Activated naive CD8-positive, alpha-beta T cell treated with anti-CD3 and anti-CD28 coated beads, Interleukin-2, amount 50 U/mL, for 24 hours (primary cell): ENCODE measurements around the gene PHLDB2.

Experiments
- ATAC-seq: fragments of 150-1000 bp; cut with Tn5 transposase; one replicate; pipeline ENCODE4 v1.10.0; 2021
- DNase-seq: peaks from one replicate; pipeline ENCODE4 v3.0.0; 2021
- H3K27ac Mint-ChIP-seq: one replicate; pipeline ENCODE4 v1.8.0; 2021; ENCODE audit warnings: mild to moderate bottlenecking, mixed read lengths
- H3K27me3 Mint-ChIP-seq: one replicate; pipeline ENCODE4 v1.8.0; 2021; ENCODE audit warnings: mixed read lengths
- H3K36me3 Mint-ChIP-seq: one replicate; pipeline ENCODE4 v1.8.0; 2021; ENCODE audit warnings: low read depth, mixed read lengths
- H3K4me1 Mint-ChIP-seq: one replicate; pipeline ENCODE4 v1.8.0; 2021; ENCODE audit warnings: mixed read lengths
- H3K4me3 Mint-ChIP-seq: one replicate; pipeline ENCODE4 v1.8.0; 2021; ENCODE audit warnings: mild to moderate bottlenecking, moderate library complexity, mixed read lengths
- H3K9me3 Mint-ChIP-seq: one replicate; pipeline ENCODE4 v1.8.0; 2021; ENCODE audit warnings: mixed read lengths

PHLDB2 gene

DNA sequence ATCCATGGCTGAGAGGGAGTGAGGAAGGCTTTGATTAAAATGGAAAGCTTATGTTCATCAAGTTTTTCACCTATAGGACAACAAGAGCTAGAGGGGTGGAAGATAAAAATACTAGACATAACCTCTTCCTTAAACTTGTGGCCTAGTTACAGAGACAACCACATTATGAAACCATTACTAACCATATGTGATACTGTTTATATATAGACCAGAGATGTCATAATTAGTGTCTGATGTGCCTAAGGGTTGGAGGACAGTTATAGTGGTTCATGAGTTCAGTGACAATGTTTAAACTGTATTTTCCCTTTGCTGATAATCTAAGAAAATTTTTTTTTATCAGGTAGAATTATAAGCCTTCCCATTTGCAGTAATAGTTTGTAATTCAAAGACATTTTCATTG lies 23.7 kb downstream of the PHLDB2 start:
- Mint-ChIP-seq H3K36me3 (peaks cover 2% of the 10 kb centered on the region), H3K27me3 (no peaks in the 10 kb centered on the region), H3K4me1 (no peaks in the 10 kb centered on the region), H3K4me3 (no peak overlapping the region), H3K27ac (no peak overlapping the region), H3K9me3 (no peaks in the 10 kb centered on the region)
- DNase-seq (no peak), ATAC-seq (no peak)

DNA sequence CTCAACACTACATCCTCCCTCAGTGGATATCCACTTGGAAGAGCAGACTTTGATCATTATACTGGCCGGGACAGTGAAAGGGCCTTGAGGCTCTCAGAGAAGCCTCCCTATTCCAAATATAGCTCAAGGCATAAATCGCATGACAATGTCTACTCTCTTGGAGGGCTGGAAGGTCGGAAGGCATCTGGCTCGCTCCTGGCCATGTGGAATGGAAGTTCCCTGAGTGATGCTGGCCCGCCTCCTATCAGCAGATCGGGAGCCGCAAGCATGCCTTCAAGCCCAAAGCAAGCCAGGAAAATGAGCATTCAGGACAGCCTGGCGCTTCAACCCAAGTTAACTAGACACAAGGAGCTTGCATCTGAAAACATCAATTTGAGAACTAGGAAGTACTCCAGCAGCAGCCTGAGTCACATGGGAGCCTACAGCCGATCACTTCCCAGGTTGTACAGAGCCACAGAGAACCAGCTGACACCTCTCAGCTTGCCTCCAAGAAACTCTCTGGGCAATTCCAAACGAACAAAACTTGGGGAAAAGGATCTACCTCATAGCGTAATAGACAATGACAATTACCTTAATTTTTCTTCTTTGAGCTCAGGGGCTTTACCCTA lies 25.4 kb downstream of the PHLDB2 start:
- Mint-ChIP-seq H3K36me3 (peaks cover 2% of the 10 kb centered on the region), H3K4me3 (no peak overlapping the region), H3K9me3 (no peaks in the 10 kb centered on the region), H3K4me1 (no peaks in the 10 kb centered on the region), H3K27me3 (no peaks in the 10 kb centered on the region), H3K27ac (no peak overlapping the region)
- DNase-seq (no peak), ATAC-seq (no peak)

DNA sequence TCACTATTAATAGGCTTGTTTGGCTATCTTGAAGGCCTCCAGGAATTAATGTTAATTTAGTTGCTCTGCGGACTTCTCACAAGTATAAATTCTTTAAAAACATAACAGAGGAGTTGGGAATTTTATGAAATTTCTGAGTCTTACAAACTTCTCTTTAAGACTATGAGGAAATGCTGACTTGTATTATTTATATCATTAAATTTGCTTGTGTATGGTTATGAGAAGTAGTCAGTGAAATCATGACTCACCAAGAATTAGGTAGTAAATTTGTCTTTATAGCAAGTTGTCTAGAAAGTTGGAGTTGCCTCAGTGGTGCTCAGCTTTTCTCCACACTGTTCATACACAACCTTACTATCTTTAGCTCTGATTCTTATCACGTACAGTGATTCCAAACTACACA lies 26.5 kb downstream of the PHLDB2 start:
- Mint-ChIP-seq H3K36me3 (peaks cover 4% of the 10 kb centered on the region), H3K27ac (no peak overlapping the region), H3K27me3 (no peaks in the 10 kb centered on the region), H3K4me3 (no peak overlapping the region), H3K9me3 (no peaks in the 10 kb centered on the region), H3K4me1 (no peaks in the 10 kb centered on the region)
- ATAC-seq, result no peak
- DNase-seq, result no peak

DNA sequence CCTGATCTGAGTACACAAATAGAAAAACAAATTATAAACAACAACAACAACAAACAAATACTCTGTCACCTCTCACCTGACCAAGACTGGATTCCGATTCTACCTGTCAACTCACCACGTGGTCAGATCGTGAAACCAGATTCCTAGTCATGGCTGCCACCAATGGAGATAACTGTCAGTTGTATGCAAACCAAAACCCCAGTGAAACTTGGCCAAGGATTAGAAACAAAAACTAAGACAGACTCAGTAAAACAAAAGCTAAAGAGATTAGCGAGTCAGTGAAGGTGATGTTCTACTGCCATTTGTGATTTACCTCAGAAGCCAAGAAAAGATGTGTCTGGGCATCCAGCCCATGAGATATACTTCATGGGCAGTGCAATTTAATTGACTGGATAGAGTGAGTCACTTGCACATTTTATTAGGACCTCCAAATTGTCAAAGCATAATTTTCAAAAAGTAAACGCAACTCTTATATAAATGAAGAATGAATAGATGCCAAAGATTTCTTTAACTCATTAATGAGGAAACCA lies 31.1 kb downstream of the PHLDB2 start:
- H3K4me1 Mint-ChIP-seq, result no peaks in the 10 kb centered on the region
- H3K27ac Mint-ChIP-seq, result no peak overlapping the region
- H3K36me3 Mint-ChIP-seq, result peaks cover 2% of the 10 kb centered on the region
- DNase-seq (no peak), ATAC-seq (no peak)
- H3K9me3 Mint-ChIP-seq, result no peaks in the 10 kb centered on the region
- H3K4me3 Mint-ChIP-seq, result no peak overlapping the region
- no peaks in the 10 kb centered on the region for H3K27me3 Mint-ChIP-seq

DNA sequence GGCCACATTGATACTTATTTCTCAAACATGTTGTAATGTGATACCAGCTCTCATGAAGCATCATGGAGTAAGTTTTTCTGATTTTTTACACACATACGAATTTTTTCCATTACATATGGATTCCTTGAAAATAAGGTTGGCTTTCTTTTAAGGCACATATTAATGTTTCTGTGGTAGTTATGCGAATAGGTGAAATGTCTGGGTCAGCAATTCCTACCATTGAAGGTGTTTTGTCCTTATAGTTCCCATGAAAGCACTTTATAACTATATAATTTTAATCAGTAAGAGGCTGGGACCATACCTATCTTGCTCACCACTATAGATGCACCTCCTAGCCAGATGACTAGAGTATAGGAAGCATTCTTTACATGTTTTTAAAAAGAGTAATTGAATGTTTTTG lies 33.0 kb downstream of the PHLDB2 start:
- Mint-ChIP-seq H3K9me3 (no peaks in the 10 kb centered on the region), H3K36me3 (peaks cover 2% of the 10 kb centered on the region), H3K4me1 (no peaks in the 10 kb centered on the region), H3K4me3 (no peak overlapping the region), H3K27ac (no peak overlapping the region), H3K27me3 (no peaks in the 10 kb centered on the region)
- ATAC-seq (no peak), DNase-seq (no peak)

DNA sequence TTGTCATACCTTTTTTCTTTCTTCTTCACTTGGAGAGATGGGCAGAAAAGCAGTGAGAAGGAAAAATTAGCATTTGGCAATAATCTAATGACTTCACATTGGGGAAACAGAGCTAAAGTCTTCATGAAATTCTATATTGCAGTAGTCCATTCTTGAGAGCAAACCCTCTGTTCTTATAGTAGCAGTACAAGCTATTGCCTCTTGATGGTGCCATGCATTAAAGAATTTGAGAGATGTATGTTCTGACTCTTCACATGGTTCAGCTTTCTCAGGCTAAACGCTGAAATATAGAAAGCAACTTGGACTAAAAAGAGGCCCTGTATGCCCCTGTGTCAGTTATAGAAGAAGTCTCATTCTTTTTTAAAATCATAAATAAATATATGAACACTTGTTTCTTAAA lies 36.0 kb downstream of the PHLDB2 start:
- Mint-ChIP-seq H3K27me3 (no peaks in the 10 kb centered on the region), H3K4me1 (no peaks in the 10 kb centered on the region), H3K27ac (no peak overlapping the region), H3K9me3 (no peaks in the 10 kb centered on the region), H3K4me3 (no peak overlapping the region), H3K36me3 (no peaks in the 10 kb centered on the region)
- DNase-seq, result no peak
- ATAC-seq, result no peak

DNA sequence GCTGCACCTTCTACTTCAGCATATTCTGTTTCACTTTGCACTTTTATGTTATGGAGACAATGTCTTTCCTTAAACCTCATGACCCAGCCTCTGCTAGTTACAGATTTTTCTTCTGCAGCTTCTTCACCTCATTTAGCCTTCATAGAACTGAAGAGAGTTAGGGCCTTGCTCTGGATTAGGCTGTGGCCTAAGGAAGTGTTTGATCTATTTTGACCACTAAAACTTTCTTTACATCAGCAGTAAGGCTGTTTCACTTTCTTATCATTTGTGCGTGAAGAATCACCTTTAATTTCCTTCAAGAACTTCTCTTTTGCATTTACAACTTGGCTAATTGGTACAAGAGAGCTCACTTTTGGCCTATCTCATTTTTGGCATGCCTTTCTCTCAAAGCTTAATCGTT lies 40.9 kb downstream of the PHLDB2 start:
- ATAC-seq (no peak), DNase-seq (no peak)
- peaks cover 4% of the 10 kb centered on the region for H3K4me1 Mint-ChIP-seq
- peaks cover 3% of the 10 kb centered on the region for H3K27me3 Mint-ChIP-seq
- no peaks in the 10 kb centered on the region for H3K9me3 Mint-ChIP-seq
- H3K27ac Mint-ChIP-seq, result no peak overlapping the region
- no peak overlapping the region for H3K4me3 Mint-ChIP-seq
- no peaks in the 10 kb centered on the region for H3K36me3 Mint-ChIP-seq

DNA sequence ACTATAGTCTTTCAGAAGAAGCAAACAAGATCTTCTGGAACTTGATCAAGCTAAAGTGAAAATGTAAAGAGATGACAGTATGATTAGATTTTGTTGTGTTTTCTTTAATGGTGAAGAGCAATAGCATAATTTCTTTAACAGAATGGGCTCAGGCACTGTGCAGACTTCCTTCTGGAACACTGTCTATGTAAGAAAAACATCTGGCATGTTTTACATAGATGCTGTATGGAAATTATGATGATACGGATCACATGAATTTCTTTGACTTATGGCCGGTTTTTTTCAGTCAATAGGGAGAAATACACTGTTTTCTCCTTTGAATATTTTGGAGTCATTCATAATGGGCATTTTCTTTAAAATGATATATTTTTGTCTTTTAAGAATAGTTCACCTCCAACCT lies 42.6 kb downstream of the PHLDB2 start:
- no peak for DNase-seq
- no peak for ATAC-seq
- peaks cover 4% of the 10 kb centered on the region for H3K4me1 Mint-ChIP-seq
- peaks cover 3% of the 10 kb centered on the region for H3K27me3 Mint-ChIP-seq
- H3K36me3 Mint-ChIP-seq, result no peaks in the 10 kb centered on the region
- H3K4me3 Mint-ChIP-seq, result no peak overlapping the region
- no peak overlapping the region for H3K27ac Mint-ChIP-seq
- no peaks in the 10 kb centered on the region for H3K9me3 Mint-ChIP-seq

DNA sequence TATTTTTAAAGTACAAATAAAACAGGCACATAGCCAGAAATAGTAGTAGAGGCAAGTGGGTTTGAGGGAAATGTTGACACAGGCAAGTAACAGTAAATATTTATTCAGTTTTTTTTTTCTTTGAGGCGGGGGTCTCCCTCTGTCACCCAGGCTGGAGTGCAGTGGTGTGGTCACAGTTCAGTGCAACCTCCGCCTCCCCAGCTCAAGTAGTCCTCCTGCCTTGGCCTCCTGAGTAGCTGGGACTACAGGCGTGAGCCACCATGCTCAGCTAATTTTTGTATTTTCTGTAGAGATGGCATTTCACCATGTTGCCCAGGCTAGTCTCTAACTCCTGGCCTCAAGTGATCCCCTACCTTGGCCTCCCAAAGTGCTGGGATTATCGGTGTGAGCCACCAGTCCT lies 43.5 kb downstream of the PHLDB2 start:
- Mint-ChIP-seq H3K4me3 (no peak overlapping the region), H3K27ac (no peak overlapping the region), H3K9me3 (no peaks in the 10 kb centered on the region), H3K4me1 (peaks cover 4% of the 10 kb centered on the region), H3K27me3 (peaks cover 3% of the 10 kb centered on the region), H3K36me3 (no peaks in the 10 kb centered on the region)
- DNase-seq (no peak), ATAC-seq (no peak)

DNA sequence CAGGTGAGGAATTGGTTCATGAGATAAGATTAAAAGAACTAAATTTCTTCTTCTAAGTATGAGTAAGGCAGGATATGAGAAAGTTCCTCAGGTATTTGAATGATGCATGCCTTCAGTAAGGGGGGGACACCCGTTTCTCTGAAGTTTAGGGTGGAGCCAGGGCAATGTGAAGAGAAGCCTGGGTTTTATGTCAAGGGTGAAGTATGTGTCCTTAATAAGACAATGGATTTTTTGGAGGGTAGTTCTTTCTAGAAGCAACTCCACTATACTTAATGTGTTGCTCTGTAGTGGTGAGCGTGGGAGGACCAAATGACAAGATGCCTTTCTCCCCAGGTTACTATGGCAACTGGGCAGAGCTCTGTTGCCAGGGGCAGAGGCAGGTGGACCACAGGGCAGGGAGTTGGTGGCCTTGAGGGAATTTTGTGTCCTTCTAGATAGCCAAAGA lies 44.0 kb downstream of the PHLDB2 start:
- Mint-ChIP-seq H3K4me3 (no peak overlapping the region), H3K36me3 (no peaks in the 10 kb centered on the region), H3K27ac (no peak overlapping the region), H3K9me3 (no peaks in the 10 kb centered on the region), H3K27me3 (peaks cover 3% of the 10 kb centered on the region), H3K4me1 (peaks cover 4% of the 10 kb centered on the region)
- DNase-seq, result no peak
- ATAC-seq, result no peak

DNA sequence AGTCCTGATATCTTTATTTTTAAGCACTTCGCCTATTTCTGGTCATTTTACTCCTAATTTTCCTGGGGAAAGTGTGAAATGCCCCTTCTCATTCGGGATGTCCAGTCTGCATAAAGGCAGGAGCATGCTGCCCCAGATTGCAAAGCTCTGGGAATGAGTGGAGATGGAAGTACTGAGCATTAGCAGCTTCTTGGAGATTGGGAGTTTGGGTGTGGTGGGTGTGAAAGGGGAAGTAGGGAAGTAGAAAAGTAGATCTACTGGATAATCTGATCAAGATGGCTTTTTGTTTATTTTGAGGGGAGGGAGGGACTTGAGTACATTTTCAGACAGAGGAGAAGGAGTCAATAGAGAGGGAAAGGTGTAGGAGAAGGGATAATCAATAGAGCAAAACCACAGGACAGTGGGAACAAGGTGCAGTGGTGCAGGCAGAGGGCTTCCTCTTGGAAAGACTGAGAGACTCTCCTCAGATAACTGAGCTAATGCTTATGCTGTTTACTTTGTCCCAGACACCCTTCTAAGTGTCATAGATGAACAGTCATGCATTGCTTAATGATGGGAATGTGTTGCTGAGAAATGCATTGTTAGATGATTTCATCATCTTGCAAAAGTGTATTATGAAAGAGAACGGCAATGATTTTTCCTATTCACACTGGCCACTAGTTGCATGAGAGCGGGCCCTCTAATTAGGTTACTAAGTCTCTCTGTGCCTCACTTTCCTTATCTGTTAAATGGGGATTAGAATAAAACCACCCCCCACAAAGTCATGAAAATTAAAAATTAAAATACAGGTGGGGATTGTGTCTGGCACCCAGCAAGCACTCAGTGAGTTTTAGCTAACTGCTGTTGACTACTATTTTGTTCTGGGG lies 45.5 kb downstream of the PHLDB2 start:
- DNase-seq, result no peak
- no peak for ATAC-seq
- H3K36me3 Mint-ChIP-seq, result no peaks in the 10 kb centered on the region
- H3K27me3 Mint-ChIP-seq, result peaks cover 3% of the 10 kb centered on the region
- H3K4me1 Mint-ChIP-seq, result peaks cover 4% of the 10 kb centered on the region
- no peak overlapping the region for H3K4me3 Mint-ChIP-seq
- H3K9me3 Mint-ChIP-seq, result no peaks in the 10 kb centered on the region
- H3K27ac Mint-ChIP-seq, result no peak overlapping the region

DNA sequence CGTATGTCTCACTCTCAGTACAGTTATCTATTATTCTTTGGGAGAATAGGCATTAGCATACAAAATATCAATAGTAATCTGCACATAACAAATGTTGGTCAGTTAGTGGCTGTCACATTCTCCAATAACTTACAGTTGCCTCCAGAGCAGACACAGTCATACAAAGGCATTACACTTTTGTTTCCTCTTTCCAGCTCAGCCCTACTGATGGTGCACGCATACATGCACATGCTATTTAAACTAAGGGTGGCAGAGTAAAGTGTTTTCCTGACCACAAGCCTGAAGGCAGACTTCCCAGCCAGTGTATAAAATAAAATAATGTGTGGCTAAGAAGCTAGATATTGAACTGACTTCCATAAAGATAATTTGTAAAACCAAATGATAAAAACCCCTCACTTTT lies 47.6 kb downstream of the PHLDB2 start:
- no peak overlapping the region for H3K4me3 Mint-ChIP-seq
- H3K27me3 Mint-ChIP-seq, result peaks cover 3% of the 10 kb centered on the region
- DNase-seq (no peak), ATAC-seq (no peak)
- peaks cover 5% of the 10 kb centered on the region for H3K4me1 Mint-ChIP-seq
- H3K36me3 Mint-ChIP-seq, result no peaks in the 10 kb centered on the region
- H3K9me3 Mint-ChIP-seq, result no peaks in the 10 kb centered on the region
- H3K27ac Mint-ChIP-seq, result no peak overlapping the region

DNA sequence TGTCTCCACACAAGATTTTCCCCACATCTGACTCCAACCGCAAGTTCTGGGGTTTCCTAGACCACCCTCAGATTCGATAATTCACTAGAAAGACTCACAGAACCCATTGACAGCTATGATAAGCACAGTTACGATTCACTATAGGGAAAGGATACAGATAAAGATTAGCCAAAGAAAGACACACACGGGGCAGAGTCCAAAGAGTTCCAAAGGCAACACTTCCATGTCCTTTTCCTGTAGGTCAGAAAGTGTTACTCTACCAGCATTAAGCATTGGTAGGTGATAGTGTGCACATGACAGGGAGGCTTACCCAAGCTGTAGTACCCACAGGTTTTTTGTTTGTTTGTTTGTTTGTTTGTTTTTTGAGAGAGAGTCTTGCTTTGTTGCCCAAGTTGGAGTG lies 48.1 kb downstream of the PHLDB2 start:
- peaks cover 5% of the 10 kb centered on the region for H3K4me1 Mint-ChIP-seq
- H3K4me3 Mint-ChIP-seq, result no peak overlapping the region
- H3K27me3 Mint-ChIP-seq, result peaks cover 3% of the 10 kb centered on the region
- H3K9me3 Mint-ChIP-seq, result no peaks in the 10 kb centered on the region
- H3K36me3 Mint-ChIP-seq, result no peaks in the 10 kb centered on the region
- ATAC-seq (no peak), DNase-seq (no peak)
- no peak overlapping the region for H3K27ac Mint-ChIP-seq

DNA sequence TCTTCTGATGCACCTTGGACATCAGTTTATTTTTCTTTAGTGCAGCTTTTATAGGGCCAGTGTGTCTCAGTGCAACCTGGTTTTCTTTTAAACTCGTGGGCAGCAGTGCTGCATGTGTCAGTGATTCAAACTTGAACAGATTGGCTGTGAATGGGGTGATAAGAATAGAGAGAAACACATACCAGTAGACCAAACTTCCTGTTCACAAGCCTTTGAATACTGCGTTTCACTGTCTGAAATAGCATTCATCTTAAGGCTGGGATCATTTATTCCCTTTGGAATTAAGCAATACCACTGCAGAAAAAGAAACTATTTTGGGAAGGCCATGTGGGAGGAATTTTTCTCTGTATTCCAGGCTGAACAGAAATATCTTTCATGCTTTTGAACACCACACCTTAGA lies 51.7 kb downstream of the PHLDB2 start:
- DNase-seq, result no peak
- ATAC-seq, result no peak
- Mint-ChIP-seq H3K4me1 (peaks cover 2% of the 10 kb centered on the region), H3K36me3 (peaks cover 2% of the 10 kb centered on the region), H3K27me3 (no peaks in the 10 kb centered on the region), H3K4me3 (no peak overlapping the region), H3K27ac (no peak overlapping the region), H3K9me3 (no peaks in the 10 kb centered on the region)

DNA sequence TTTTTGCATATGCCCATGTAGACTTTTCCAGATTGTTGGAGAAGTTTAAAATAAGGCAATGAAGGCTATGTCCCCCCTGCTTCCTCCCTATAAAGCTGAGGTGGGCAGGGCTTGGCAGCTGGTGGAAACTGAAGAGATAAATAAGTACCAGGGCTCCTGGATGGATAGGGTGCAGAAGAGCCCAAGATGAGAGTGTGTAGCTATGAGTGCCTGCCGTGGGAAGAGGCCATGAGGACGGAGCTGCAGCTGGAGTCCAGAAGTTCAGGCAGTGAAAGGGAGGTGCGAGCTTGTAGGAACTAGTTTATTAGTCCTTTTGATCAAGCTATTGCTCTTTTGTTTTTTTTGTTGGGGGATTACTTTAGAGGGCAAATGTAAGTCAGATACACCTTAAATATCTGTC lies 52.4 kb downstream of the PHLDB2 start:
- H3K4me1 Mint-ChIP-seq, result peaks cover 2% of the 10 kb centered on the region
- H3K36me3 Mint-ChIP-seq, result peaks cover 2% of the 10 kb centered on the region
- no peak overlapping the region for H3K27ac Mint-ChIP-seq
- H3K9me3 Mint-ChIP-seq, result no peaks in the 10 kb centered on the region
- no peak for DNase-seq
- no peak for ATAC-seq
- no peaks in the 10 kb centered on the region for H3K27me3 Mint-ChIP-seq
- no peak overlapping the region for H3K4me3 Mint-ChIP-seq
